Hepatocyte (in vitro differentiated cells): ENCODE data around the gene PACRG. TPM values are rescaled to one million over a fixed set of nuclear protein-coding genes. Genes with fewer than 3 reads are reported as not detected.

Source experiments
- DNase-seq: peaks from one replicate; pipeline ENCODE4 v3.0.0-alpha.2; 2016; ENCODE audit warnings: low spot score
- H2AFZ ChIP-seq: fragments of 200-600 bp; sonication (generic); 2 replicates; pipeline ENCODE4 v1.6.0; 2016; ENCODE audit warnings: antibody characterized with exemption, mild to moderate bottlenecking
- H3K27ac ChIP-seq: fragments of 200-600 bp; sonication (generic); 2 replicates; pipeline ENCODE4 v1.5.1; 2016; ENCODE audit warnings: mild to moderate bottlenecking
- H3K27me3 ChIP-seq: fragments of 200-600 bp; sonication (generic); 2 replicates; pipeline ENCODE4 v1.6.1; 2016
- H3K36me3 ChIP-seq: fragments of 200-600 bp; sonication (generic); replicated peaks from 2 replicates; pipeline ENCODE4 v1.5.1; 2016; ENCODE audit warnings: low read depth; ENCODE audit not compliant: insufficient read depth
- H3K4me1 ChIP-seq: fragments of 200-600 bp; sonication (generic); 2 replicates; pipeline ENCODE4 v1.5.1; 2016; ENCODE audit warnings: mild to moderate bottlenecking, moderate library complexity; ENCODE audit not compliant: insufficient read depth
- H3K4me2 ChIP-seq: fragments of 200-600 bp; sonication (generic); 2 replicates; pipeline ENCODE4 v1.6.0; 2016
- H3K4me3 ChIP-seq: fragments of 200-600 bp; sonication (generic); 2 replicates; pipeline ENCODE4 v1.5.1; 2016; ENCODE audit warnings: mild to moderate bottlenecking
- H3K79me2 ChIP-seq: fragments of 200-600 bp; sonication (generic); 2 replicates; pipeline ENCODE4 v1.6.0; 2017; ENCODE audit warnings: mild to moderate bottlenecking
- H3K9me2 ChIP-seq: fragments of 200-600 bp; sonication (generic); replicated peaks from 2 replicates; pipeline ENCODE4 v1.6.0; 2017; ENCODE audit warnings: mild to moderate bottlenecking; ENCODE audit not compliant: insufficient read depth
- H3K9me3 ChIP-seq: fragments of 200-600 bp; sonication (generic); 2 replicates; pipeline ENCODE4 v1.5.1; 2016; ENCODE audit warnings: low read depth, mild to moderate bottlenecking
- H4K20me1 ChIP-seq: fragments of 200-600 bp; sonication (generic); 2 replicates; pipeline ENCODE4 v1.6.0; 2016; ENCODE audit warnings: mild to moderate bottlenecking; ENCODE audit not compliant: insufficient read depth, poor library complexity, severe bottlenecking
- CTCF ChIP-seq: fragments of 200-600 bp; sonication (generic); IDR thresholded peaks from 2 replicates; pipeline ENCODE4 v1.5.1; 2016; ENCODE audit warnings: antibody characterized with exemption, mild to moderate bottlenecking; ENCODE audit not compliant: poor library complexity
- EZH2 ChIP-seq: fragments of 200-600 bp; sonication (generic); IDR thresholded peaks from 2 replicates; pipeline ENCODE4 v1.6.1; 2016; ENCODE audit warnings: antibody characterized with exemption, mild to moderate bottlenecking, borderline replicate concordance
- EZH2phosphoT487 ChIP-seq: fragments of 200-600 bp; sonication (generic); IDR thresholded peaks from one replicate; pipeline ENCODE4 v1.6.1; 2018; ENCODE audit warnings: antibody characterized with exemption, mild to moderate bottlenecking, low read depth, moderate library complexity; ENCODE audit not compliant: unreplicated experiment, severe bottlenecking
- WGBS: methylation state at CpG from one replicate; pipeline ENCODE4 v1.1.6; 2016; ENCODE audit warnings: low lambda C conversion rate; ENCODE audit errors: missing lambda C conversion rate; 5-methylcytosine and 5-hydroxymethylcytosine counted together
- polyA plus RNA-seq: library from polyadenylated mRNA; unstranded; fragments of >200 nt; fragmentation: Nextera tagmentation; extraction: Ambion mirVana; gene quantifications from 2 replicates; pipeline ENCODE4 v1.2.1, GENCODE V29; 2016
- total RNA-seq: library from RNA; depleted of rRNA; stranded (reverse); fragments of >200 nt; gene quantifications from 2 replicates; pipeline ENCODE4 v1.2.3, GENCODE V29; 2014

PACRG gene
- total and polyA plus RNA-seq, 2 experiments from 2014 or later, result 0.91 to 2.6 TPM

- H3K9me2 ChIP-seq, result no peaks in the 10 kb centered on the region
- H3K4me2 ChIP-seq, result no peak overlapping the region
- no peaks in the 10 kb centered on the region for H4K20me1 ChIP-seq
- no peak for DNase-seq
- no peaks in the 10 kb centered on the region for H3K27me3 ChIP-seq
- 47% methylated on average over 5 of the region's 5 CpGs for WGBS
- H3K4me1 ChIP-seq, result no peaks in the 10 kb centered on the region
- H3K9me3 ChIP-seq, result no peaks in the 10 kb centered on the region
- H3K4me3 ChIP-seq, result no peak overlapping the region
- no peaks in the 10 kb centered on the region for H3K79me2 ChIP-seq
- TF ChIP-seq EZH2phosphoT487, result no peak
- no peak for TF ChIP-seq EZH2
- no peak for TF ChIP-seq CTCF
- H3K36me3 ChIP-seq, result no peaks in the 10 kb centered on the region
- no peak overlapping the region for H2AFZ ChIP-seq
- H3K27ac ChIP-seq, result no peak overlapping the region
These were observed 357.7 kb downstream of the PACRG start for GRCh38 chr6:163085426-163085825.

- 64% methylated on average over 8 of the region's 8 CpGs for WGBS
- Histone ChIP-seq H3K36me3 (no peaks in the 10 kb centered on the region), H3K4me2 (no peak overlapping the region), H3K79me2 (no peaks in the 10 kb centered on the region), H3K9me2 (no peaks in the 10 kb centered on the region), H4K20me1 (no peaks in the 10 kb centered on the region), H2AFZ (no peak overlapping the region), H3K9me3 (no peaks in the 10 kb centered on the region), H3K27me3 (no peaks in the 10 kb centered on the region), H3K4me3 (no peak overlapping the region), H3K4me1 (no peaks in the 10 kb centered on the region), H3K27ac (no peak overlapping the region)
- no peak for TF ChIP-seq CTCF
- no peak for TF ChIP-seq EZH2phosphoT487
- no peak for TF ChIP-seq EZH2
- DNase-seq, result no peak
These were observed 358.3 kb downstream of the PACRG start for GRCh38 chr6:163085861-163086623.

GRCh38 chr6:163086624-163086920 is 358.8 kb downstream of the PACRG start:
- H2AFZ ChIP-seq, result no peak overlapping the region
- H3K4me3 ChIP-seq, result no peak overlapping the region
- no peaks in the 10 kb centered on the region for H4K20me1 ChIP-seq
- 66% methylated on average over 1 of the region's 1 CpG for WGBS
- H3K9me3 ChIP-seq, result no peaks in the 10 kb centered on the region
- no peaks in the 10 kb centered on the region for H3K79me2 ChIP-seq
- H3K36me3 ChIP-seq, result no peaks in the 10 kb centered on the region
- no peak overlapping the region for H3K4me2 ChIP-seq
- DNase-seq, result no peak
- no peaks in the 10 kb centered on the region for H3K4me1 ChIP-seq
- no peaks in the 10 kb centered on the region for H3K27me3 ChIP-seq
- H3K27ac ChIP-seq, result no peak overlapping the region
- H3K9me2 ChIP-seq, result no peaks in the 10 kb centered on the region
- TF ChIP-seq CTCF (no peak), EZH2phosphoT487 (no peak), EZH2 (no peak)
